B cell (primary cell): Measurements from ENCODE around the gene PEPD. TPM values are rescaled to one million over a fixed set of nuclear protein-coding genes. Genes with fewer than 3 reads are reported as not detected.

ENCODE experiments used
- ATAC-seq: fragments of 200-7000 bp; cut with Tn5 transposase; one replicate; pipeline ENCODE4 v1.10.0; 2021; ENCODE audit warnings: low read depth, mild to moderate bottlenecking, moderate number of reproducible peaks, moderate library complexity
- CTCF ChIA-PET: fragments of 350-600 bp; sonication (Branson Sonifier 250); formaldehyde crosslinking; loops from one replicate; lab custom pipeline; 2021; ENCODE audit warnings: antibody characterized with exemption, inconsistent platforms; lab: Charles Lee
- POLR2A ChIA-PET: fragments of 350-600 bp; sonication (Branson Sonifier 250); formaldehyde crosslinking; loops from one replicate; lab custom pipeline; 2021; ENCODE audit warnings: antibody characterized with exemption; lab: Charles Lee
- DNase-seq: peaks from one replicate; pipeline ENCODE4 v3.0.0; 2013
- H2AFZ ChIP-seq: 2 replicates; pipeline ENCODE4 v1.6.1; 2012; ENCODE audit warnings: mild to moderate bottlenecking, low read depth, low read length; ENCODE audit not compliant: insufficient read depth, poor library complexity, severe bottlenecking
- H3K27ac ChIP-seq, 2 donors: 1 replicate in 1 of 2; 2 replicates in 1 of 2; pipeline ENCODE4 v1.5.1; 2012 to 2013; ENCODE audit warnings: low read length in 2 of 2, mild to moderate bottlenecking in 2 of 2, moderate library complexity in 1 of 2
- H3K27me3 ChIP-seq, 4 experiments: fragments of 200-600 bp in 1 of 4; sonication (generic) in 1 of 4; replicated peaks in 1 of 4; 1 replicate in 2 of 4; 2 replicates in 2 of 4; pipeline versions ENCODE4 v1.6.1 to v1.7.0; 2013 to 2016; ENCODE audit warnings: low read length in 3 of 4, mild to moderate bottlenecking in 2 of 4, mixed read lengths in 1 of 4, moderate library complexity in 1 of 4; ENCODE audit not compliant: insufficient read depth in 4 of 4, control insufficient read depth in 3 of 4; ENCODE audit errors: control extremely low read depth in 1 of 4
- H3K36me3 ChIP-seq, 2 experiments: replicated peaks in 1 of 2; 1 replicate in 1 of 2; 2 replicates in 1 of 2; pipeline versions ENCODE4 v1.6.1 to v1.7.1; 2013; ENCODE audit warnings: low read length in 1 of 2; ENCODE audit not compliant: insufficient read depth in 2 of 2, control insufficient read depth in 1 of 2; ENCODE audit errors: control extremely low read depth in 1 of 2, extremely low read depth in 1 of 2
- H3K4me1 ChIP-seq, 2 donors: fragments of 200-600 bp in 1 of 2; sonication (generic) in 1 of 2; 1 replicate in 1 of 2; 2 replicates in 1 of 2; pipeline versions ENCODE4 v1.5.1 to v1.6.1; 2013 to 2017; ENCODE audit warnings: low read length in 2 of 2; ENCODE audit not compliant: control insufficient read depth in 2 of 2, insufficient read depth in 2 of 2
- H3K4me2 ChIP-seq: replicated peaks from 2 replicates; pipeline ENCODE3; 2012; ENCODE audit warnings: mild to moderate bottlenecking, low read depth, low read length; ENCODE audit not compliant: poor library complexity, severe bottlenecking
- H3K4me3 ChIP-seq, 5 experiments: fragments of 200-600 bp in 1 of 5; sonication (generic) in 1 of 5; 1 replicate in 3 of 5; 2 replicates in 2 of 5; pipeline versions ENCODE4 v1.5.1 to v1.7.0; 2011 to 2016; ENCODE audit warnings: low read length in 4 of 5, mild to moderate bottlenecking in 4 of 5, low read depth in 2 of 5, control low read depth in 1 of 5, moderate library complexity in 1 of 5; ENCODE audit not compliant: insufficient read depth in 1 of 5; ENCODE audit errors: control extremely low read depth in 1 of 5, extremely low read depth in 1 of 5
- H3K79me2 ChIP-seq: fragments of 200-600 bp; sonication (generic); one replicate; pipeline ENCODE4 v1.6.0; 2016; ENCODE audit warnings: low read length; ENCODE audit not compliant: control insufficient read depth, insufficient read depth
- H3K9ac ChIP-seq: fragments of 200-600 bp; sonication (generic); 2 replicates; pipeline ENCODE4 v1.6.1; 2017; ENCODE audit warnings: mild to moderate bottlenecking, low read length, moderate library complexity
- H3K9me3 ChIP-seq, 3 donors: one replicate each; pipeline versions ENCODE4 v1.6.1 to v1.7.1; 2013; ENCODE audit warnings: low read length in 2 of 3; ENCODE audit not compliant: control insufficient read depth in 2 of 3, insufficient read depth in 1 of 3; ENCODE audit errors: control extremely low read depth in 1 of 3
- H4K20me1 ChIP-seq: 2 replicates; pipeline ENCODE4 v1.6.0; 2012; ENCODE audit warnings: mild to moderate bottlenecking, low read length; ENCODE audit not compliant: insufficient read depth, control insufficient read depth, poor library complexity, severe bottlenecking
- H3K27ac Mint-ChIP-seq: one replicate; pipeline ENCODE4 v1.8.0; 2021; ENCODE audit warnings: mixed read lengths
- H3K27me3 Mint-ChIP-seq: one replicate; pipeline ENCODE4 v1.8.0; 2021; ENCODE audit warnings: mixed read lengths
- H3K4me1 Mint-ChIP-seq: one replicate; pipeline ENCODE4 v1.8.0; 2021; ENCODE audit warnings: mixed read lengths
- H3K4me3 Mint-ChIP-seq: one replicate; pipeline ENCODE4 v1.8.0; 2021; ENCODE audit warnings: mixed read lengths
- H3K9me3 Mint-ChIP-seq: one replicate; pipeline ENCODE4 v1.8.0; 2022; ENCODE audit warnings: mixed read lengths; ENCODE audit not compliant: insufficient read depth
- EZH2 ChIP-seq: IDR thresholded peaks from 2 replicates; pipeline ENCODE4 v1.6.1; 2012; ENCODE audit warnings: borderline replicate concordance, low read depth, mild to moderate bottlenecking, moderate library complexity, low read length; ENCODE audit not compliant: insufficient read depth, poor library complexity, severe bottlenecking
- WGBS: methylation state at CpG from one replicate; pipeline ENCODE4 v1.1.5; 2013; ENCODE audit warnings: missing lambda C conversion rate; ENCODE audit not compliant: insufficient coverage; 5-methylcytosine and 5-hydroxymethylcytosine counted together
- intact Hi-C: fragments of 100-400 bp; cut with micrococcal nuclease; formaldehyde crosslinking; loops from one replicate; pipeline ENCODE4 v1.10.0; 2022
- polyA plus RNA-seq: library from polyadenylated mRNA; depleted of rRNA; stranded (reverse); fragments of >200 nt; gene quantifications from 2 replicates; pipeline ENCODE4 v1.2.3, GENCODE V29; 2012
- total RNA-seq, 2 donors: library from RNA; stranded (reverse); fragments of 120-200 nt in 1 of 2; gene quantifications; 1 replicate in 1 of 2; 2 replicates in 1 of 2; pipeline versions ENCODE4 v1.2.3 to v1.2.4, GENCODE V29; 2013 to 2022
- TF ChIP-seq, protein P1 (sequence below): fragments of 200-600 bp; IDR thresholded peaks from one replicate; pipeline ENCODE4 v1.8.0; 2022; ENCODE audit warnings: antibody characterized with exemption, mild to moderate bottlenecking

The PEPD gene
- total and polyA plus RNA-seq, 2 donors (not counting 1 experiment from before 2014, with no cell fraction given), result 36.4 to 42.7 TPM

DNA sequence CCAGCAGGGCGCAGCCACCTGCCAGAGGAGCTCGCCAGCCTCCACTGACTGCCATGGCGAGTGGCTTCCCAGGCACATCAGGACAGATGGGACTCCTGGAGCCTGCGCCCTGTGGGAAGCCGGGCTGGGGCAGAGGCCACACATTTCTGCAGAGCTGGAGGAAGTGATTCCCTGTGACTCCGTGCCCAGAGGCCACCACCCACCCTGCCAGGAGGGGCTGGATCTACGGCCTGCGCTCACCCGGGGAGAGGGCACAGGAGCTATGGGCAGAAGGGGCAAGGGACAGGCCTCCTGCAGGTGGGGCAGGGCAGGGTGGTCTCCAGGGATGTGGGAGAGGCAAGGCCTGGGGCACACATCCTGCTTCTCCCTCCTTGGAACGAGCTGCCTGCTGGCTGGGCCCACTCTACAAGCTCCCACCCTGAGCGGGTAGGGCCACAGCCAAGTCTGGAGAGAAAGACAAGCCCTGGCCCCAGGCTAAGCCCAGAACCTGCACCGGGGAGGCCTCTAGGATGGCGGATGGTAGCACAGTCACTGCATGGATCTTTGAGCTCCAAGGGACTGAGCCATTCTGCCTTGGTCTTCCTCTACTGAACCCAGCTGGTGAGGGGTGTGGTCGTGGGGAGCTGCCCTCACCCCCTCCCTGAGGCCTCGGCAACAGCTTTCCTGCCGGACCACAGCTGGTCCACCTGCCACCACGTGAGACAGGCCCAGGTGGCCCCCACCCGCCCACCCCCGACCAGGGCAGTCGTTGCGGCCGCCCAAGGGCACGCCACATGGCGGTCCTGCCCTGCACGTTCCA lies 107.5 kb downstream of the PEPD start:
- H3K27ac ChIP-seq, result no peak overlapping the region
- no peak overlapping the region for H2AFZ ChIP-seq
- H3K4me3 Mint-ChIP-seq, result no peak overlapping the region
- no peak overlapping the region for H3K4me3 ChIP-seq
- H3K27me3 Mint-ChIP-seq, result no peaks in the 10 kb centered on the region
- peaks cover 0 to 3% of the 10 kb centered on the region in 2 experiments for H3K36me3 ChIP-seq
- no peaks in the 10 kb centered on the region for H3K9me3 ChIP-seq
- H3K4me1 ChIP-seq, result peaks cover 4 to 5% of the 10 kb centered on the region in 2 donors
- ChIA-PET CTCF (interaction anchor here (0.9 to 3.5 kb wide), 3 partner anchors 9 to 187 kb away, joined by 3 to 16 read pairs (median 3); no protein-coding TSS in a partner anchor), POLR2A (no interaction called here)
- intact Hi-C loops, result no loop called here
- H3K4me1 Mint-ChIP-seq, result peaks cover 5% of the 10 kb centered on the region
- H3K79me2 ChIP-seq, result no peaks in the 10 kb centered on the region
- no peak for DNase-seq
- whole genome bisulfite sequencing, result 85% methylated on average over 16 of the region's 25 CpGs
- H3K4me2 ChIP-seq, result no peak overlapping the region
- H3K27me3 ChIP-seq, result no peaks in the 10 kb centered on the region
- ATAC-seq, result no peak
- no peak overlapping the region for H3K27ac Mint-ChIP-seq
- H3K9me3 Mint-ChIP-seq, result no peaks in the 10 kb centered on the region
- H3K9ac ChIP-seq, result no peak overlapping the region
- TF ChIP-seq, protein P1, sequence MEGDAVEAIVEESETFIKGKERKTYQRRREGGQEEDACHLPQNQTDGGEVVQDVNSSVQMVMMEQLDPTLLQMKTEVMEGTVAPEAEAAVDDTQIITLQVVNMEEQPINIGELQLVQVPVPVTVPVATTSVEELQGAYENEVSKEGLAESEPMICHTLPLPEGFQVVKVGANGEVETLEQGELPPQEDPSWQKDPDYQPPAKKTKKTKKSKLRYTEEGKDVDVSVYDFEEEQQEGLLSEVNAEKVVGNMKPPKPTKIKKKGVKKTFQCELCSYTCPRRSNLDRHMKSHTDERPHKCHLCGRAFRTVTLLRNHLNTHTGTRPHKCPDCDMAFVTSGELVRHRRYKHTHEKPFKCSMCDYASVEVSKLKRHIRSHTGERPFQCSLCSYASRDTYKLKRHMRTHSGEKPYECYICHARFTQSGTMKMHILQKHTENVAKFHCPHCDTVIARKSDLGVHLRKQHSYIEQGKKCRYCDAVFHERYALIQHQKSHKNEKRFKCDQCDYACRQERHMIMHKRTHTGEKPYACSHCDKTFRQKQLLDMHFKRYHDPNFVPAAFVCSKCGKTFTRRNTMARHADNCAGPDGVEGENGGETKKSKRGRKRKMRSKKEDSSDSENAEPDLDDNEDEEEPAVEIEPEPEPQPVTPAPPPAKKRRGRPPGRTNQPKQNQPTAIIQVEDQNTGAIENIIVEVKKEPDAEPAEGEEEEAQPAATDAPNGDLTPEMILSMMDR, result no peak
- TF ChIP-seq EZH2, result no peak
- no peaks in the 10 kb centered on the region for H4K20me1 ChIP-seq

GRCh38 chr19:33413426-33413725 lies 108.2 kb downstream of the PEPD start:
- Mint-ChIP-seq H3K27me3 (no peaks in the 10 kb centered on the region), H3K4me3 (no peak overlapping the region), H3K9me3 (no peaks in the 10 kb centered on the region), H3K4me1 (peaks cover 5% of the 10 kb centered on the region), H3K27ac (no peak overlapping the region)
- Histone ChIP-seq H3K79me2 (no peaks in the 10 kb centered on the region), H3K9ac (no peak overlapping the region), H3K4me1 (peaks cover 4 to 5% of the 10 kb centered on the region in 2 donors), H3K9me3 (no peaks in the 10 kb centered on the region), H3K27me3 (no peaks in the 10 kb centered on the region), H2AFZ (no peak overlapping the region), H3K4me3 (no peak overlapping the region), H4K20me1 (no peaks in the 10 kb centered on the region), H3K4me2 (no peak overlapping the region), H3K27ac (no peak overlapping the region), H3K36me3 (peaks cover 0 to 3% of the 10 kb centered on the region in 2 experiments)
- POLR2A ChIA-PET, result no interaction called here
- WGBS, result 95% methylated on average over 9 of the region's 13 CpGs
- ATAC-seq (no peak), DNase-seq (no peak)
- CTCF ChIA-PET, result interaction anchor here (3.5 kb wide), 1 partner anchor 178 kb away, joined by 16 read pairs; no protein-coding TSS in a partner anchor
- no peak for TF ChIP-seq EZH2
- TF ChIP-seq, protein P1, result no peak
- intact Hi-C loops, result no loop called here
